Measurements from ENCODE around the gene CNOT9.

The CNOT9 gene

DNA sequence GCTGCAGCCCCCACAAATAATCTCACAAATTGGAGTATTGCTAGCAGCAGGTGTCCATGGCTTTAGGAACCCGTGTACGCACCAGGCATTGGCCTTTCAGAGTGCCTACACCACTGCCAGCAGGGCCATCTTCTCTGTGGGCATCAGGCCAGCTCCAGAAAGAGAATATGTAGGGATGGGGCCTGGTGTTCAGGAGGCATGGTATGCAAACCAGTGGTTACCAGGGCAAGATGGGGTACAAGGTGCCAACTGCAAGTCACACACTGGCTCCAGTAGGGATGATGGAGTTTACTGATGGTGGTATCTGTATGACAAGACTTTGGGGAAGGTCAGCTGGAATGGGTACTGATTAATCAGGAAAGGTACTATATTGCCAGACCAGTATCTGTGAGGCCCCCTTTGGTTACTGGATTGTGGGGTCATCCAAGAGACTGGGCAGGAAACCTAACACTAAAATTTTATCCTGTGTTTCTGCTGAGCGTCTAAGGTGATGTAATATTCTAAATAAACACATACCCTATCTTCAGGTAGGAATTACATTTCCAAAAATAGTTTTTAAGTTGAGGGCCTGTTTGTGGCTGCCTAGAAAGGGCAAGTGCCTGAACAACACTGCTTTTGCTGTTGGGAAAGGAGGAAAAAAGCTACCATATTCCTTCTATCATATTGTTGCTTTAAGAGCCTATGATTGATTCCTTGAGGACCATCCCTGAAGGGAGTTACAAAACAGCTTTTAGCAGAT, 9.0 kb downstream of the CNOT9 start:
- DNase-seq, result no peak

DNA sequence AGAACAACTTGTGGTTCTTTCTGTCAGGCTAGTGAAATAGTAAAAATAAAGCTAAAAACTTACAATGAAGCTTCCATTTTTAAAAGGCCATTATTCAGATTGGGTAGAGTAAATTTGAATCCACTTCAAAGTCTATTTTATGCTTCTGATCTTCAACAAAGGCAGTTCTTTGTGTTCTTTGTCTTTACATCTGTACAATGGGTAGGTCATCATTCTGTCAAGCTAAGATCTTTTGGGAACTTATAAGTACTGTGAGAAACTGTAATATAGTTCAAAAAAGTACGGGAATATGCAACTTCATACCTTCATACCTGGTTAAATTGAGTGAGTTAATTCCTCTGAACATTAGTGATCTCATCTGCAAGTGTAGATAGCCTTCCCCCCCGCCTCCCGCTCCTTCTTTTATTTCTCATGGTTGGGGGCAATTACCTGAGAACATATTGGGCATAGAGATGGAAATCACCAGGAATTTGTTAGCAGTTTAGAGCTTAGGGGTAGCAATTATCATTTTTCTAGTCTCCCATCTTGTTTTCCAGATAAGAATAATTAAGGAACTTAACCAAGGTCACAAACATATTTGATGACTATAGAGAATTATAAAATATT, 9.7 kb downstream of the CNOT9 start:
- DNase-seq, result no peak

- no peak for DNase-seq
Observed at GRCh38 chr2:218582076-218582475, 13.4 kb downstream of the CNOT9 start.

GRCh38 chr2:218583983-218584850, 15.6 kb downstream of the CNOT9 start:
- DNase-seq, result no peak

DNA sequence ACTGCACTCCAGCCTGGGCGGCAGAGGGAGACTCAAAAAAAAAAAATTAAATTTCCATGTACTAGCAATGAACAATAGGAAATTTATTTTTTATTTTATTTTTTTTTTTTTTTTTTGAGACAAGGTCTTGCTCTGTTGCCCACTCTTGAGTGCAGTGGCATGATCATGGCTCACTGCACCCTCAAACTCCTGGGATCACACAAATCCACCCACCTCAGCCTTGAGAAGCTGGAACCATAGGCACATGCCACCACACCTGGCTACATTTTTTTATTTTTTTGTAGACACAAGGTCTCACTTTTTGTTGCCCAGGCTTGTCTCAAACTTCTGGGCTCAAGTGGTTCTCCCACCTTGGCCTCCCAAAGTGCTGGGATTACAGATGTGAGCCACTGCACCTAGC, 16.9 kb downstream of the CNOT9 start:
- DNase-seq, result no peak

GRCh38 chr2:218605432-218605831, 36.8 kb downstream of the CNOT9 start:
- peak in 4 of 58 donors; percentile 0 to 12 (median 7) for DNase-seq

GRCh38 chr2:218607436-218608115, 38.9 kb downstream of the CNOT9 start, which contains the start of gene PLCD4:
Gene PLCD4 (plus strand): TSS chr2:218607899. CDS start chr2:218615740, 7,841 bp downstream.
- DNase-seq, result peak in 5 of 58 donors; percentile 3 to 24 (median 8)

- no peak for DNase-seq
Observed at GRCh38 chr2:218615868-218616315, 47.3 kb downstream of the CNOT9 start.

DNA sequence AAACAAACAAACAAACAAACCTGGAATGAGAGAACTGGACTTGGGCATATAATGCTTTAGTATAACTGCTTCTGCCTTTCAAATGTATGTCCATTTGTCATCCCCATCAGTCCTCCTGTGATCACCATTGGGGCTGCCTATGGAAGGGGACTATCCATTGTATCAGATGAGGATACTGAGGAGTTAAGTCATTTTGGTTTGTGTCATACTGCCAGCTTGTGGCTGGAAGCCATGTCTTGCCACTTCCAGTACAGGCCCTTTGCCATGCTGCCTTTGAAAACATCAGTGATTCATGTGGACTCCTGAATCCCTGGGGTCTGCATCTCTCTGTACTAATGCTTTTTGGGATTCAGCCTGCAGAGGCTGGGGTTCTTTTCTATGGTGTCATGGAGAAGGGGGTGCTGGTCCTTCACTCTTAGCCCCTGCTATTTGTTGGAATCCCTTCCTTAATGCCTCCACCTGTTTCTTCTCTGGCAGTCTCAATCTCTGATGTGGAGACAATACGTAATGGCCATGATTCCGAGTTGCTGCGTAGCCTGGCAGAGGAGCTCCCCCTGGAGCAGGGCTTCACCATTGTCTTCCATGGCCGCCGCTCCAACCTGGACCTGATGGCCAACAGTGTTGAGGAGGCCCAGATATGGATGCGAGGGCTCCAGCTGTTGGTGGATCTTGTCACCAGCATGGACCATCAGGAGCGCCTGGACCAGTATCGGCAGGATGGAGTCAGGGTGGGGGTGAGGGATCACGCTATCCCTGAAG, 49.6 kb downstream of the CNOT9 start:
- peak in 1 of 58 donors; percentile 3 for DNase-seq

DNA sequence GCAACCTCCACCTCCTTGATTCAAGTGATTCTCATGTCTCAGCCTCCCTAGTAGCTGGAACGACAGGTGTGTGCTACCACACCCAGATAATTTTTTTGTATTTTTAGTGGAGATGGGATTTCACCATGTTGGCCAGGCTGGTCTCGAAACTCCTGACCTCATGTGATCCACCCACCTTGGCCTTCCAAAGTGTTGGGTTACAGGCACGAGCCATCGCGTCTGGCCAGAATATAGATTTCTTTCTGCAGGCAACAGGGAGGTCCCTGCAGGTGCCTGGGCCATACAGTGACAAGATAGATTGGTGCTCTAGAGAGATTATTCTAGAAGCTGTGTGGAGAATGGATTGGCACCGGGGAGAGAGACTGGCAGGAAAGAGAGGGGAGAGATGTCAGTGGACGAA, 52.4 kb downstream of the CNOT9 start:
- DNase-seq, result no peak

DNA sequence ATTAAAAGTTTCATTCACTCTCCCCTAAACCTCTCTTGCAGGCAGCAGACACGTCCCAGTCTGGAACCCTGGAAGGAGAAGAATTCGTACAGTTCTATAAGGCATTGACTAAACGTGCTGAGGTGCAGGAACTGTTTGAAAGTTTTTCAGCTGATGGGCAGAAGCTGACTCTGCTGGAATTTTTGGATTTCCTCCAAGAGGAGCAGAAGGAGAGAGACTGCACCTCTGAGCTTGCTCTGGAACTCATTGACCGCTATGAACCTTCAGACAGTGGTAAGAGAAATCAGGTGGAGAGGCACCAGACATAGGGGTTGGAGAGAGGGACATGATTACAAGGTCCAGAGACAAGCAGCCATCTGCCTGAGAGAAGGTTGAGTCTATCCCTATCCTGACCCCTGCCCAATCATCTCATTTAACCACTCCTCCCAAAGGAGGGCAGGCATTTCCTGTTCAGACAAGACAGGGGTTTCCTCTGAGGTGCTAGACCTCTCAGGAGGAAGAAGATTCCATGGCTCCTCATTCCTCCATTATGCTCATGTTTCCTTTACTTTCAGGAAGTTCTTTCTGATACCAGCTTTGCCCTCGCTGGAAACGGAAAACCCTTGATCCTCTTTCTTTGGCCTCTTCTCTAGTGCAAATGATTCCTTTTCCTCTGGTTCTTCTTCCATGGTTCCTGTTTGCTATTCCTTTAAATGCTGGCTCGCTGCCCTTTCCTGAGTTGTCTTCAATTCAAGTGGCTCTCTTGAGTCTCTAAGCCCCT, 54.1 kb downstream of the CNOT9 start:
- DNase-seq, result no peak

DNA sequence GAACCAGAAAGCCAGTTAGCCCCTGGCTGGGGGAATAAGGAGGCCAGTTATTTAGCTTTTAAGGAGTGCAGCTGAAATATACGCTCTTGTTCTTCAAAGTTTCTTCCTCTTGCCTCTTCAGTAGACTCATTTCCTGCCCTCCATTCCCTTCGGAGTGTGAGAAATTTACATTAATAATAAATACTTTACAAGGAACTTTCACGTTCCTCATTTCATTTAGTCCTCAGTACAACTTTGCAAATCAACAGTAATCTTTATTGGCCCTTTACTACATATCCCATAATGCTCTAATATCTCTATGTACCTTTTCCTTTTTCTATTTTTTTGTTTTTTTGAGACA, 54.7 kb downstream of the CNOT9 start:
- no peak for DNase-seq

GRCh38 chr2:218626369-218626768, 57.7 kb downstream of the CNOT9 start:
- no peak for DNase-seq

GRCh38 chr2:218627939-218628338, 59.3 kb downstream of the CNOT9 start:
- no peak for DNase-seq

DNA sequence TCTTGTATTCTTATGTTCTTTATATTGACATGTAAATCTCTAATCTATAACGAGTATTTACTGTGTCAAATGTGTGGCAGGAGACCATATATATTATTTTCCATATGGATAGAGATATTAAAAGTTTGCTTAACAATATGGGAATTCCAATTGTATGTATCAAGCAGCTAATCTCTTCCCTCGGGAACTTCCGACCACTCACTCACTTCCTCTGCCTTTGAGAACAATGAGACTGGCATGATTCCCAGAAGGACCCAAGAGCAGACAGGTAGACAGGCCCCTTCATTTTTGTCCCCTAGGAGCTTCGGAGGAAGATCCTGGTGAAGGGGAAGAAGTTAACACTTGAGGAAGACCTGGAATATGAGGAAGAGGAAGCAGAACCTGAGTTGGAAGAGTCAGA, 63.2 kb downstream of the CNOT9 start:
- DNase-seq, result no peak

DNA sequence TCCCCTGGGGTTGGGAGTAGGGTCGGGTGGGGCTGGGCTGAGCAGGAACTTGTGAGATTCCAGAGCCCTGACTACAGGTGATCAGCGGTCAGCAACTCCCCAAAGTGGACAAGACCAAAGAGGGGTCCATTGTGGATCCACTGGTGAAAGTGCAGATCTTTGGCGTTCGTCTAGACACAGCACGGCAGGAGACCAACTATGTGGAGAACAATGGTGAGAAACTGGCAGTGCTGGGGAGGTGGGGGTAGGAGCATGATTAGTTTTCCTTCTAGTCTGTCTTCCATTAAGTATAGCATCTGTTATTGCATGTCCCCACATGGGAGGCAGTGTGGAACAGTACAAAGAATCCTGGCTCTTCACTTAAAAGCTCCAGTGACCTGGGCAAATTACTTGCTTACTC, 67.1 kb downstream of the CNOT9 start:
- DNase-seq, result no peak

DNA sequence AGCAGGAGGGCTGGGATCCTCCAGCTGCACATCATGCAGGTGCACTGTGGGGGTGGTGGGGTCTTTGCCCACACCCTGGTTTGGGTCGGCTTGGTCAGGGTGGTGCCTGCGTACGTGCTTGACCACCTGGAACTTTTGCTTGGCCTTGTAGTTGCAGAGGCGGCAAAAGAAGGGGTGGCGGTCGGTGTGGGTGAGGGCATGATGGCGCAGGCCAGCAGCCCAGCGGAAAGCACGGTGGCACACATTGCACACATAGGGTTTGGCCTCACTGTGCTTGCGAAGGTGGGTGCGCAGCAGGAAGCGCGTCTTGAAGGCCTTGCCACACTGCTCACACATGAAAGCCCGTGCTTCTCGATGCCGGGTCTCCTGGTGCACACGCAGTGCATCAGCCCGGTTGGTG, 69.7 kb downstream of the CNOT9 start:
- no peak for DNase-seq

GRCh38 chr2:218642121-218642656, 73.5 kb downstream of the CNOT9 start:
- DNase-seq, result no peak

DNA sequence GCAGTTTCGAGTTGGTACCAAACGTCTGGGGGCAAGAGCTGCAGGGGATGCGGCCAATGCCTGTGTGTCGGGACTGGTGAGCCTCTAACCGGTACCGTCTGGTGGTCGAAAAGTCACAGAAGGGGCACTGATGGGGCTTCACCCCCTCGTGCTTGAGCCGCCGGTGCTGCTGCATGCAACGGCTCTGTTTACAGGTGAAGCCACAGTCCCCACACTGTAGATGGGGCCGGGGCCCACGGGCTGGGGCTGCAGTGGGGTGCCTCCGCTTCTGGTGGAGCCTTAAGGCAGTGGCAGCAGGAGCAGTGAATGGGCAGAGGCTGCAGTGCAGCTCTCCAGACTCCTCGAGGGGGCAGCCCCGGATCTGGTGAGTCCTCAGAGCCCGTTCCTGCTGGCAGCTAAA, 74.1 kb downstream of the CNOT9 start:
- DNase-seq, result no peak
